H9 (cell line): Measurements from ENCODE around the gene ASTN2. TPM values are rescaled to one million over a fixed set of nuclear protein-coding genes. Genes with fewer than 3 reads are reported as not detected.

Experiments
- DNase-seq: peaks from one replicate; pipeline ENCODE4 v3.0.0-alpha.2; 2017
- H2AFZ ChIP-seq: one replicate; pipeline ENCODE4 v1.6.1; 2013; ENCODE audit warnings: mild to moderate bottlenecking, low read length, control low read depth, moderate library complexity
- H2AK5ac ChIP-seq: 2 replicates; pipeline ENCODE4 v1.6.1; 2013; ENCODE audit warnings: low read length, control low read depth, mixed read lengths; ENCODE audit not compliant: insufficient read length
- H2BK120ac ChIP-seq: one replicate; pipeline ENCODE4 v1.6.1; 2013; ENCODE audit warnings: low read depth, mild to moderate bottlenecking, low read length, control low read depth, inconsistent platforms; ENCODE audit not compliant: poor library complexity, severe bottlenecking
- H2BK12ac ChIP-seq: 2 replicates; pipeline ENCODE4 v1.6.1; 2013; ENCODE audit warnings: low read length, control low read depth, mixed read lengths, low read depth; ENCODE audit not compliant: insufficient read length
- H2BK15ac ChIP-seq: 2 replicates; pipeline ENCODE4 v1.6.1; 2013; ENCODE audit warnings: low read depth, low read length, control low read depth
- H2BK20ac ChIP-seq: one replicate; pipeline ENCODE4 v1.6.1; 2013; ENCODE audit warnings: low read depth, mild to moderate bottlenecking, low read length, control low read depth, inconsistent platforms; ENCODE audit not compliant: poor library complexity, severe bottlenecking
- H2BK5ac ChIP-seq: 2 replicates; pipeline ENCODE4 v1.6.1; 2013; ENCODE audit warnings: low read length, control low read depth, mixed read lengths; ENCODE audit not compliant: insufficient read length
- H3K14ac ChIP-seq: 2 replicates; pipeline ENCODE4 v1.6.1; 2013; ENCODE audit warnings: low read length, control low read depth; ENCODE audit not compliant: insufficient read depth
- H3K18ac ChIP-seq: 2 replicates; pipeline ENCODE4 v1.6.1; 2013; ENCODE audit warnings: low read depth, mild to moderate bottlenecking, mixed read lengths, low read length, control low read depth; ENCODE audit not compliant: insufficient read length
- H3K23ac ChIP-seq: 2 replicates; pipeline ENCODE4 v1.6.1; 2013; ENCODE audit warnings: low read length, control low read depth, mixed read lengths, low read depth; ENCODE audit not compliant: insufficient read length
- H3K23me2 ChIP-seq: 2 replicates; pipeline ENCODE4 v1.6.1; 2013; ENCODE audit warnings: low read depth, mild to moderate bottlenecking, mixed read lengths, low read length, control low read depth; ENCODE audit not compliant: insufficient read length, poor library complexity, severe bottlenecking
- H3K27ac ChIP-seq: 2 replicates; pipeline ENCODE4 v1.5.1; 2013; ENCODE audit warnings: low read length, control low read depth, mixed read lengths, low read depth; ENCODE audit not compliant: insufficient read length
- H3K27me3 ChIP-seq: 2 replicates; pipeline ENCODE4 v1.6.1; 2013; ENCODE audit warnings: low read length, control low read depth, inconsistent platforms; ENCODE audit not compliant: insufficient read depth
- H3K4ac ChIP-seq: 2 replicates; pipeline ENCODE4 v1.6.1; 2013; ENCODE audit warnings: low read depth, mild to moderate bottlenecking, control low read depth, inconsistent platforms, low read length, moderate library complexity
- H3K4me1 ChIP-seq: 2 replicates; pipeline ENCODE4 v1.6.1; 2013; ENCODE audit warnings: low read length, control low read depth, inconsistent platforms; ENCODE audit not compliant: insufficient read depth
- H3K4me2 ChIP-seq: 2 replicates; pipeline ENCODE4 v1.6.1; 2013; ENCODE audit warnings: low read length, control low read depth, mixed read lengths; ENCODE audit not compliant: insufficient read length, insufficient read depth
- H3K56ac ChIP-seq: 2 replicates; pipeline ENCODE4 v1.6.1; 2013; ENCODE audit warnings: low read depth, mild to moderate bottlenecking, mixed read lengths, low read length, control low read depth; ENCODE audit not compliant: insufficient read length
- H3K79me1 ChIP-seq: 2 replicates; pipeline ENCODE4 v1.6.1; 2013; ENCODE audit warnings: low read depth, mild to moderate bottlenecking, moderate library complexity, low read length, control low read depth, inconsistent platforms; ENCODE audit not compliant: insufficient read depth, poor library complexity, severe bottlenecking
- H3K79me2 ChIP-seq: 2 replicates; pipeline ENCODE4 v1.6.1; 2013; ENCODE audit warnings: low read length, control low read depth, inconsistent platforms; ENCODE audit not compliant: insufficient read depth
- H3K9ac ChIP-seq: 2 replicates; pipeline ENCODE4 v1.6.1; 2013; ENCODE audit warnings: low read length, control low read depth, mixed read lengths; ENCODE audit not compliant: insufficient read length; ENCODE audit errors: extremely low read depth
- H3K9me3 ChIP-seq: one replicate; pipeline ENCODE4 v1.6.1; 2013; ENCODE audit warnings: low read depth, low read length, inconsistent platforms; ENCODE audit not compliant: control insufficient read depth
- H3T11ph ChIP-seq: one replicate; pipeline ENCODE4 v1.6.1; 2013; ENCODE audit warnings: mild to moderate bottlenecking, low read length, control low read depth, inconsistent platforms
- H4K20me1 ChIP-seq: one replicate; pipeline ENCODE4 v1.6.1; 2013; ENCODE audit not compliant: control insufficient read depth, insufficient read length, insufficient read depth
- H4K5ac ChIP-seq: 2 replicates; pipeline ENCODE4 v1.6.1; 2013; ENCODE audit warnings: low read depth, mild to moderate bottlenecking, mixed read lengths, low read length, control low read depth; ENCODE audit not compliant: insufficient read length
- H4K8ac ChIP-seq: replicated peaks from 2 replicates; pipeline ENCODE4 v1.6.1; 2013; ENCODE audit warnings: low read length, control low read depth, mixed read lengths, low read depth; ENCODE audit not compliant: insufficient read length
- H4K91ac ChIP-seq: 2 replicates; pipeline ENCODE4 v1.6.1; 2013; ENCODE audit warnings: low read depth, mild to moderate bottlenecking, moderate library complexity, mixed read lengths, low read length, control low read depth; ENCODE audit not compliant: insufficient read length
- H3K27ac Mint-ChIP-seq, 3 experiments: 2 replicates in 2 of 3; 3 replicates in 1 of 3; pipeline ENCODE4 v1.8.0; 2020 to 2021; ENCODE audit warnings: mixed read lengths in 3 of 3, mild to moderate bottlenecking in 1 of 3, moderate library complexity in 1 of 3
- H3K27me3 Mint-ChIP-seq: 2 replicates; pipeline ENCODE4 v1.8.0; 2021; ENCODE audit warnings: low read depth, mild to moderate bottlenecking, moderate library complexity, mixed read lengths
- H3K36me3 Mint-ChIP-seq, 3 experiments: 2 replicates in 2 of 3; 3 replicates in 1 of 3; pipeline ENCODE4 v1.8.0; 2020 to 2021; ENCODE audit warnings: low read depth in 3 of 3, mixed read lengths in 3 of 3; ENCODE audit not compliant: insufficient read depth in 1 of 3
- H3K4me1 Mint-ChIP-seq, 2 experiments: 2 replicates each; pipeline ENCODE4 v1.8.0; 2020; ENCODE audit warnings: mixed read lengths in 2 of 2
- H3K4me3 Mint-ChIP-seq, 2 experiments: 2 replicates in 1 of 2; 3 replicates in 1 of 2; pipeline ENCODE4 v1.8.0; 2020 to 2021; ENCODE audit warnings: mild to moderate bottlenecking in 2 of 2, mixed read lengths in 2 of 2, moderate library complexity in 1 of 2
- H3K9me3 Mint-ChIP-seq, 2 experiments: 2 replicates in 1 of 2; 3 replicates in 1 of 2; pipeline ENCODE4 v1.8.0; 2020; ENCODE audit warnings: mild to moderate bottlenecking in 2 of 2, mixed read lengths in 2 of 2, moderate library complexity in 1 of 2
- CTCF ChIP-seq: fragments of 200-600 bp; sonication (generic); conservative IDR thresholded peaks from 3 replicates; pipeline ENCODE4 v1.8.0; 2021; ENCODE audit warnings: antibody characterized with exemption, mild to moderate bottlenecking
- WGBS: extraction: QIAGEN DNeasy Blood & Tissue Kit; methylation state at CpG from one replicate; pipeline ENCODE4 v1.1.7; 2013; ENCODE audit warnings: missing lambda C conversion rate, low lambda C conversion rate, mixed read lengths; ENCODE audit not compliant: insufficient read length; ENCODE audit errors: extremely low coverage; 5-methylcytosine and 5-hydroxymethylcytosine counted together
- total RNA-seq: library from RNA; stranded (reverse); gene quantifications from 2 replicates; pipeline ENCODE4 v1.2.1, GENCODE V29; 2021

ASTN2 gene
- total RNA-seq, 1 experiment from 2014 or later, result 9.7 TPM

GRCh38 chr9:116471093-116471906 is 943.6 kb downstream of the ASTN2 start:
- H2BK15ac ChIP-seq, result no peak overlapping the region
- no peak overlapping the region for H4K8ac ChIP-seq
- no peak overlapping the region for H3K9ac ChIP-seq
- DNase-seq, result peak; percentile 89
- H3K4me2 ChIP-seq, result peak overlapping the region; percentile 20
- H3K36me3 Mint-ChIP-seq, result peaks cover 0 to 5% (median 3%) of the 10 kb centered on the region in 3 experiments; a peak in 4 of 7 replicates
- no peaks in the 10 kb centered on the region for H3K23me2 ChIP-seq
- H4K20me1 ChIP-seq, result no peaks in the 10 kb centered on the region
- H3K4me1 ChIP-seq, result peaks cover 8% of the 10 kb centered on the region; the same call in 1 of the 2 replicates
- no peak overlapping the region for H4K91ac ChIP-seq
- peaks cover 53 to 56% of the 10 kb centered on the region in 2 experiments for H3K4me1 Mint-ChIP-seq
- no peaks in the 10 kb centered on the region for H3K79me2 ChIP-seq
- no peak overlapping the region for H4K5ac ChIP-seq
- no peak overlapping the region for H2BK5ac ChIP-seq
- no peak overlapping the region for H3K14ac ChIP-seq
- no peak overlapping the region for H2BK12ac ChIP-seq
- no peak overlapping the region for H3K56ac ChIP-seq
- H2AFZ ChIP-seq, result no peak overlapping the region
- no peak overlapping the region for H3K23ac ChIP-seq
- H3K9me3 ChIP-seq, result no peaks in the 10 kb centered on the region
- no peak for TF ChIP-seq CTCF
- H3K27me3 Mint-ChIP-seq, result no peaks in the 10 kb centered on the region; the same call in 1 of the 2 replicates
- H3K27ac Mint-ChIP-seq, result peak overlapping the region; percentile 54 to 100 (median 99)
- WGBS, result no CpG with 5 or more reads among the region's 7 CpGs
- H2AK5ac ChIP-seq, result no peak overlapping the region
- peak overlapping the region; percentile 46 to 63; a peak in 4 of 5 replicates for H3K4me3 Mint-ChIP-seq
- no peak overlapping the region for H3K18ac ChIP-seq
- no peak overlapping the region for H3T11ph ChIP-seq
- H2BK120ac ChIP-seq, result no peak overlapping the region
- H3K9me3 Mint-ChIP-seq, result no peaks in the 10 kb centered on the region
- no peak overlapping the region for H3K4ac ChIP-seq
- no peaks in the 10 kb centered on the region for H3K79me1 ChIP-seq
- H3K27ac ChIP-seq, result peak overlapping the region; percentile 77
- H3K27me3 ChIP-seq, result no peaks in the 10 kb centered on the region
- no peak overlapping the region for H2BK20ac ChIP-seq
